HG02870 (cell line): Measurements from ENCODE around the gene PROCA1.
A peak's percentile ranks its signal among the peaks of the same experiment; 100 is the strongest.
"Not testable (repeated sequence)": the region's sequence is repeated elsewhere in the genome, so short reads cannot be mapped to it uniquely, and the experiment has no call there.

Source experiments
- ATAC-seq: cut with Tn5 transposase; IDR thresholded peaks from one replicate; pipeline ENCODE4 v1.9.1; 2021; ENCODE audit warnings: mild to moderate bottlenecking, moderate library complexity; ENCODE audit not compliant: unreplicated experiment

Gene PROCA1

DNA sequence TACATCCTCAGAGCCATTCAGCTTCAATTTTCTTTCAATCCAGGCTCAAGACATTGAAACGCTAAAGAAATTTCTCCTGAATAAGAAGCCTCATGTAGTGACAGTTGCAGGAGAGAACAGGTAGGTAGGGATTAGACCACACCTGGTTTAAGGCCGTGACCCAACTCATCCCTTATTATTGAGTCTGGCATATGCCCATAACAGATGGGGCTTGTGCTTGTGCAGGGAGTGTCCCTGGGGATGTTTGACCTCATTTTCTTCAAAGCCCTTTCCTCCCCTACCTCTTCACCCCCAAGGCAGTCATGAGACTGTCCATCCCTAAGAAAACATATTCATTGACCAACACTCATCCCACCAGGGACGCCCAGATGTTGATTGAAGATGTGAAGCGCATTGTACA lies 25.4 kb downstream of the PROCA1 start:
- no peak for ATAC-seq

DNA sequence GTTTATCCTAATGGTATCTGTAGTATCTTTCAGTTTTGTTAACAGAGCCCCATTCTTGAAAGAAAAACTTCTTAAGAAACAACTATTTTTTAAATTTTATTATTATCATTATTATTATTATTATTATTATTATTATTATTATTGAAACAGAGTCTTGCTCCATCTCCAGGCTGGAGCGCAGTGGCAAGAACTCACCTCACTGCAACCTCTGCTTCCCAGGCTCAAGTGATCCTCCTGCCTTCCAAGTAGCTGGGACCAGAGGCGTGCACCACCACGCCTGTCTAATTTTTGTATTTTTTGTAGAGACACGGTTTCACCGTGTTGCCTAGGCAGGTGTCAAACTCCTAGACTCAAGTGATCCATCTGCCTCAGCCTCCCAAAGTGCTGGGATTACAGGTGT lies 26.3 kb downstream of the PROCA1 start:
- ATAC-seq, result no peak

DNA sequence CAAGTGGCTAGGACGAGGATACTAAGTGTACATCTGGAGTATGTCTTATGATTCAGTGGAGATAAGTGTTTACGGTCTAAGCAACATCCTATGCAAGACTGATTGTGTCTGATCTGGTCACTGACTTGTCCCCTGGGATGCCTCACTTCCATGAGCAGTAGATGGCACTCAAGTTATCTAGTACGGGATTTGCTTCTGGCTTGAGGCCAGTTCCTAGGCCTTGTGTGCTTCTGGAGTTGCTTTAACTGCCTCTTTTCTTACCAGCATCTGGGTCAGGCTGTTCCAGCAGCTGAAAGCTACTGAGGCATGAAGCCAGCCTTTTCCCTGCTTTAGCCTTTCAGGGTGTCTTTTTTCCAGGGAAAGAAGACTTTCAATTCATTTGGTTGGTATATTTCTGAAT lies 26.7 kb downstream of the PROCA1 start:
- ATAC-seq, result no peak

DNA sequence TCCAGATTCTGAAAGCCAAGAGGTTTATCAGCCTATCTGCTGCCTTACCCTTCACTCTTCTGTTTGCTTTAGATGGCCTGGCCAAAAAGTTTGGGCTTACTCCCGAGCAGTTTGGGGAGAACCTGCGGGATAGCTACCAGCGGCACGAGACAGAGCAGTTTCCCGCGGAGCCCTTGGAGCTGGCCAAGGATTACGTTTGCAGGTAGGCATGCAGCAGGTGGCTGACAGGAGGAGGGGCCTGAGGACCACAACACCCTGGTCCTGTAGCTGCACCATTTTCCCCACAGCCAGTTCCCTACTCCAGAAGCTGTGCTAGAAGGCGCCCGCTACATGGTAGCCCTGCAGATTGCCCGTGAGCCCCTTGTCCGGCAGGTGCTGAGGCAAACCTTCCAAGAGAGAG lies 29.0 kb downstream of the PROCA1 start:
- no peak for ATAC-seq

DNA sequence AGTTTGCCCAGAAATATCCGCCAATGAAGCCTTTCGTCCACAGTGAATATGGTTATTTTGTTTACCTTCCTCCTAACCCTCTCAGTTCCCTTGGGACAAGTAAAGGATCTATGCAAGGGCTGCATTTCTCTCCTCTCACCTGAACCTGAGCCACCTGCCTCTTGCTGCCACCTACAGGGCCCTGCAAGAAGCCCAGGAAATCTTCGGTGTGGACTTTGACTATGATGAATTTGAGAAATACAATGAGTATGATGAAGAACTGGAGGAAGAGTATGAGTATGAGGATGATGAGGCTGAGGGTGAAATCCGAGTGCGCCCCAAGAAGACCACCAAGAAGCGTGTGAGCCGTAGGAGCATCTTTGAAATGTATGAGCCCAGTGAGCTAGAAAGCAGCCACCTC lies 35.7 kb downstream of the PROCA1 start:
- no peak for ATAC-seq

DNA sequence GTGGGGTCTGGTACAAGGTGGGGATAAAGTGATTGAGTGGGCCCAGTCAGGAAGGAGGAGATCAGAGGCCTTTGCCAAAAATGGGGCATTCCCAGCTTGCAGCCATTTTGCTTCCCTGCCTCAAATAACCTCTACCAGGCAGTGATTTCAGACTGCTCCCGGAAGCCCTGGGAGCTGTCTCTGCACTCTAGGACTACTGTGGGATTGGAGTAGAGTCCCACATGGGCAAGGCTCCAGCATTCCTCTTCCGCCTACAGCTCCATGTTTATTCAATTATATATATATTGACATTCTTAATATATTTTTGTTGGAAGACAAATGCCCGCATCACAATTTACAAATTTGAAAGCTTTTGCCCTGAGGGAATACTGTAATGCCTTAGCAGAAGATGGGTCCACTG lies 36.2 kb downstream of the PROCA1 start:
- no peak for ATAC-seq

DNA sequence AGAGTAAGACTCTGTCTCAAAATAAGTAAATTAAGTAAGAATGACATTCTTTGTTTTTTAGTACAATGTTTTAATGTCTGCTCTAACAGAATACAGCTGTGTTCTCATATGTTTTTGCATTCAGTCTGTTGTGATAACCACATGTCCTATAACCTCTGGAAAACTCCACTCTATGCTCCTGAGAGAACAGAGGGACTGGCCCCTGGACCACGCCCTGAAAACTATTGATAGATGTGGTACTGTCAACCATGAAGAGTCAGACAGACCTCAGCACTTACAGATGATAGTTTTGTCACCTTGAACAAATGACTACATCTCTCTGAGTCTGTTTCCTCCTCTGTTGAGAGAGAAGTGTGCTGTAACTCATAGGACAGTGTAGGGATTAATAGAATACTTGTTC lies 41.8 kb downstream of the PROCA1 start:
- no peak for ATAC-seq

DNA sequence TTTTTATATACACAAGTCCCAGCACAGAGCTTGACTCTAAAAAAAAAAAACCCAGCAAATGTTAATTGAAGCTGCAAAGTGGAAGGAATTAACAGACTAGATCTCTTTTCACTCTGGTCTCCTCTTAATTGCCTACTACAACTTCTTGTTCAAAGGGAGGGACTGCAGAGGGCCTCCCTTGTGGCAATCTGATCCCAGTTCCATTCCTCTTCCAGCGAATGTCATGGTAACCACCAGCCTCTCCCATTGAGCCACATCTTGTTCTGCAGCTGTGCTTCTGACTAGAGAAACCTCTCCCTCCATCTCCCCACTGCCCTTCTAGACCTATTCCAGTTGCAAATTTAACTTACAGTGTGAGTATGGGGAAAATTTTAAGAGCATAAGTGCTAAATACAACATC lies 43.8 kb downstream of the PROCA1 start:
- ATAC-seq, result no peak

DNA sequence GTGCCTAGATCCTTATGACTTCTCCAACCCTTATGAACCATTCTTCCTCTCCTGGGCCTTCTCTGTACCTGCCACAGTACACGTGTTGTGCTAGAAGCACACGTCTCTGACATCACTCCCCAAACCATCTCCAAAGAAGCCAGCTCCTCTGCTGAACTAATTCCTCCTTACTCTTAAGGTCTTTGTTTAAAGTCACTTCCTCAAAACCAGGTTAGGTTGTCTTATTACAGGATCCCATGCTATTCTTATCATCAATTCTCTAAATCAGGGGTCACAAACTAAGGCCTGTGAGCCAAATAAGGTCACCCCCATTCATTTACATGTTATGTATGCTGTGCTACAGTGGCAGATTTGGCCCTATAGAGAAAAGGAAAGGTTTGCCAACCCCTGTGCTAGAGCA lies 45.7 kb downstream of the PROCA1 start:
- ATAC-seq, result no peak

DNA sequence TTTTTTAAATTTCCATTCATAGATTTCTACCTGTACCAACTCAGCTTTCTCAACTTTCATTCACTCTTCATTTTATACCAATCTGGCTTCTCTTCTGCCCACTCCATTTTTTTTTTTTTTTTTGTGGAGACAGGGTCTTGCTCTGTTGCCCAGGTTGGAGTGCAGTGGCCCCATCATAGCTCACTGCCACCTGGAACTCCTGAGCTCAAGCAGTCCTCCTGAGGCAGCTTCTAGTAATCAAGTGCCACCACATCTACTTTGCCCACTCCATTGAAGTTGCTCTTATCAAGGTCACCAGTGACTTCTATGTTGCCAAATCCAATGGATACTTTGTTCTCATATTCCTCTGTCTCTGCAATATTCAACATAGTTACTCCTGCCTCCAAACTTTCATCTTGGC lies 48.0 kb downstream of the PROCA1 start:
- ATAC-seq, result no peak

DNA sequence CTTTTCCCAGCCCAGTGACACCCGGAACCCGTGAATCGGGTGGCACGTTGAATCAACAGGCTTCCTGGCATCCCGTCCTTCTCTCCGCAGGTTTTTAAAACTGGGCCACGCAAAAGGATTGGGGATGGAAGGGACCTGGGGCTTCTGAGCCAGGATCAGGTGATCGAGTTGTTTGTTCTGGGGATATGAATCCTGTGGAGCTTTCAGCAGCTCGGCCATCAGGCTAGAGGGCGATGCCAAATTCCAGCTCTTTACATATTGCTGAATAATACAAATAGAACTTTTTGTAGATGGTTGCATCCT lies 49.2 kb downstream of the PROCA1 start:
- no peak for ATAC-seq

DNA sequence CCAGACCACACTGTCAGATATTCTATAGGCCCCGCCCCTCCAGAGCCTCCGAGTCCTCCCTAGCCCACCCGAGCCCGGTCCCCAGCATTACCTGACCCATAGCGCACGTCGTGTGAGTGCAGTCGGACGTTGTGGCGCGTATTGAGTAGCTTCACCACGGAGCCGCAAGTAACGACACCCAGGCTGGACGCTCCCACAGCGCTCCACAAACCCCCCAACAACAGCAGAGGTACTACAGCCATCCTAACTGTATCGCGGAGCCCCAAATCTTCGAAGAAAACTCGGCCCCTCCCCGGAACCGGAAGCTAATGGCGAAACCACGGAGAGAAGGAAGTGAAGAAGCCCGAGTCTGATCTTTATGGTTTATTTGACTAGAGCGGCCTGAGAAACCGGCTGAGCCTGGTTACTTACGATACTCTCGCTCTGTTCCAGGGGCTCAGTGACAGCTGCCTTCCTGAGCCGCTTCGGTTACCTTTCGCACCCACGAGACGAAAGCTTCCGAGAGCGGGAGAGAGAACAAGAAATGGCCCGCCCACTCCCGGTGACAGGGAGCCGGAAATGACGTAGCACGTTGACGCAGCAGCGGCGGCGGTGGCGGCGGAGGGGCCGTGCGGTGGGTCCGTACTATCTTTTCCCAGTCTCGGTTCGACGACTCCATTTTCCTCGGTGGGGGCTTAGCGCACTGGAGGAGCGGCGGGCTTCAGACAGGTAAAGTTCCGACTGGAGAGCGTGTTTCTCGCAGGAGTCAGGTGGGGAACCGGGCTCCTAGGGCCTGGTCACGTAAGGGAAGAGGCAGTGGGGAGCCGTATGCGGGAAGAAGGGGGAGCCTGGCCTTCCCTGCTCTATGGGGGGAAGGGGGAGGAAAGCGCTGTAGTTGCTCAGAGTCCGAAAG lies 49.8 kb downstream of the PROCA1 start, which contains the start of the genes SDF2 and SUPT6H:
Gene SDF2 (minus strand): TSS at position 272 of the 892 bp plus-strand sequence. CDS start 30 bp downstream, at position 242.
Gene SUPT6H (plus strand): TSS at position 571 of the 892 bp plus-strand sequence. CDS start 11,197 bp downstream, outside the sequence.
- ATAC-seq, result peak; percentile 79

DNA sequence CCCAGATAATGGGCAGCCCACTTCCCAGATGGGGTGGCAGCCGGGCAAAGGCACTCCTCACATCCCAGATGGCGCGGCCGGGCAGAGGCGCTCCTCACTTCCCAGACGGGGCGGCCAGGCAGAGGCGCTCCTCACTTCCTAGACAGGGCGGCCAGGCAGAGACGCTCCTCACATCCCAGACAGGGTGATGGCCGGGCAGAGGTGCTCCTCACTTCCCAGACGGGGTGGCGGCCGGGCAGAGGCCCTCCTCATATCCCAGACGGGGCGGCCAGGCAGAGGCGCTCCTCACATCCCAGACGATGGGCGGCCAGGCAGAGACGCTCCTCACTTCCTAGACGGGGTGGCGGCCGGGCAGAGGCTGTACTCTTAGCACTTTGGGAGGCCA lies 52.2 kb downstream of the PROCA1 start:
- ATAC-seq, result not testable (repeated sequence)

DNA sequence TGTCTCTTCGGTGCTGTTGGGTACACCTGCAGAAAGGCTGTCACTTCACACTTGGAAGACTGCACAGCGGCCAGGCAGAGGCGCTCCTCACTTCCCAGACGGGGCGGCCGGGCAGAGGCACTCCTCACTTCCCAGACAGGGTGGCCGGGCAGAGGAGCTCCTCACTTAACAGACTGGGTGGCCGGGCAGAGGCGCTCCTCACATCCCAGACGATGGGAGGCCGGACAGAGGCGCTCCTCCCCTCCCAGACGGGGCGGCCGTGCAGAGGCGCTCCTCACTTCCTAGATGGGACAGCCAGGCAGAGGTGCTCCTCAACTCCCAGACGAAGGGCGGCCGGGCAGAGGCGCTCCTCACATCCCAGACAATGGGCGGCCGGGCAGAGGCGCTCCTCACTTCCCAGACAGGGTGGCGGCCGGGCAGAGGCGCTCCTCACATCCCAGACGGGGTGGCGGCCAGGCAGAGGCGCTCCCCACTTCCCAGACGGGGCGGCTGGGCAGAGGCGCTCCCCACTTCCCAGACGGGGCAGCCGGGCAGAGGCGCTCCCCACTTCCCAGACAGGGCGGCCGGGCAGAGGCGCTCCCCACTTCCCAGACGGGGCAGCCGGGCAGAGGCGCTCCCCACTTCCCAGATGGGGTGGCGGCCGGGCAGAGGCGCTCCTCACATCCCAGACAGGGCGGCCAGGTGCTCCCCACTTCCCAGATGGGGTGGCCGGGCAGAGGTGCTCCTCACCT lies 52.8 kb downstream of the PROCA1 start:
- ATAC-seq, result not testable (repeated sequence)

DNA sequence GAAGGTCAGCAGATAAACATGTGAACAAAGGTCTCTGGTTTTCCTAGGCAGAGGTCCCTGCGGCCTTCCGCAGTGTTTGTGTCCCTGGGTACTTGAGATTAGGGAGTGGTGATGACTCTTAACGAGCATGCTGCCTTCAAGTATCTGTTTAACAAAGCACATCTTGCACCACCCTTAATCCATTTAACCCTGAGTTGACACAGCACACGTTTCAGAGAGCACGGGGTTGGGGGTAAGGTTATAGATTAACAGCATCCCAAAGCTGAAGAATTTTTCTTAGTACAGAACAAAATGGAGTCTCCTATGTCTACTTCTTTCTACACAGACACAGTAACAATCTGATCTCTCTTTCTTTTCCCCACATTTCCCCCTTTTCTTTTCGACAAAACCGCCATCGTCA lies 53.3 kb downstream of the PROCA1 start:
- not testable (repeated sequence) for ATAC-seq

DNA sequence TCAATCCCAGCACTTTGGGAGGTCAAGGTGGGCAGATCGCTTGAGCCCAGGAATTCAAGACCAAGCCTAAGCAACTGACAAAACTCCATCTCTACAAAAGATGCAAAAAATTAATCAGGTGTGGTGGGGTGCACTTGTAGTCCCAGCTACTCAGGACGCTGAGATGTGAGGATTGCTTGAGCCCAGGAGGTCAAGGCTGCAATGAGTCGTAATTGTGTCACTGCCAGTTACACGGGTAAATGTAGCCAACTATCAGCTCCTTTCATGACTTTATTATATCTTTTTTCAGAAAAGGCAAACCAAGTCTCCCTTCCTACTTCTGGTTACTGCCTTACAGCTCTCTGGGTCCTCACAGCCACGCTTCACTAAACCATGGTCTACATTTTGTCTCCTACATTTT lies 53.9 kb downstream of the PROCA1 start:
- ATAC-seq, result no peak

DNA sequence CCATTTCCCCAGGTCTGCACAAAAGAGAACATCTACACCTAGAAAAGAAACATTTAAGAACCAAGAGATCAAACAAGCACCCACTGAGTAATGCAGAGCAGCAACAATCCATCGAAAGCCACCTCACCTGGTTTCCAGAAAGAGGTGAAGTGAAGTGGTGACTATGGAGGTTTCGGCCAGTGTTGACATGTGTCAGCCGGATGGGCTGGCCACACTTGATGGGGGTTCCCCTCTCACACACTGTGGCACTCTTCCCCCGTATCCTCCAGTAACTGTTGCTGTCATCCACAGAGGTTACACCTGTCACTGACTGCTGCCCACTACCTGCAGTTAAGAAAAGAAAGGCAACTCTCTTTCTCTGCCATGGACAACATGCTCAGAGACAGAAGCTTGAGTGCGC lies 56.5 kb downstream of the PROCA1 start:
- no peak for ATAC-seq
